OCI-LY7 (cell line): ENCODE measurements around the gene VANGL1.

Experiments
- CTCF ChIP-seq: fragments of 200-600 bp; sonication (generic); conservative IDR thresholded peaks from 2 replicates; pipeline ENCODE4 v1.5.1; 2014; ENCODE audit warnings: mild to moderate bottlenecking, antibody characterized with exemption, low read length, moderate library complexity, mixed read lengths
- EZH2phosphoT487 ChIP-seq: fragments of 200-600 bp; sonication (generic); IDR thresholded peaks from 2 replicates; pipeline ENCODE4 v1.6.1; 2018; ENCODE audit warnings: low read depth, borderline replicate concordance, mild to moderate bottlenecking, mixed run types, antibody characterized with exemption, low read length, moderate library complexity, mixed read lengths

- TF ChIP-seq CTCF (no peak), EZH2phosphoT487 (no peak)
Observed at GRCh38 chr1:115604508-115604907, 37.3 kb upstream of the VANGL1 start.
